T-helper 1 cell (primary cell): ENCODE measurements around the gene SH3D19.
"Not testable (repeated sequence)": the region's sequence is repeated elsewhere in the genome, so short reads cannot be mapped to it uniquely, and the experiment has no call there.

Experiments used
- DNase-seq, 5 donors: peaks; one replicate each; pipeline ENCODE4 v3.0.0-alpha.2; 2012 to 2020

The SH3D19 gene

DNA sequence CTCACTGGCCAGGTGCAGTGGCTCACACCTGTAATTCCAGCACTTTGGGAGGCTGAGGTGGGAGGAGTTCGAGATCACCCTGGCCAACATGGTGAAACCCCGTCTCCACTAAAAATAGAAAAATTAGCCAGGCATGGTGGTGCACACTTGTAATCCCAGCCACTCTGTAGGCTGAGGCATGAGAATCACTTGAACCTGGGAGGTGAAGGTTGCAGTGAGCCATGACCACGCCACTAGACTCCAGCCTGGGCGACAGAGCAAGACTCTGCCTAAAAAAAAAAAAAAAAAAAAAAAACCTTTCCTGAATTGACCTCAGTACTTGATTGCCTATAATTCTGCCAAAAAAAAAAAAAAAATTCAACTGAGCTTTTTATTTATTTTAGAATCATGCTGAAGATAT, 3.2 kb downstream of the SH3D19 start:
- not testable (repeated sequence) for DNase-seq

DNA sequence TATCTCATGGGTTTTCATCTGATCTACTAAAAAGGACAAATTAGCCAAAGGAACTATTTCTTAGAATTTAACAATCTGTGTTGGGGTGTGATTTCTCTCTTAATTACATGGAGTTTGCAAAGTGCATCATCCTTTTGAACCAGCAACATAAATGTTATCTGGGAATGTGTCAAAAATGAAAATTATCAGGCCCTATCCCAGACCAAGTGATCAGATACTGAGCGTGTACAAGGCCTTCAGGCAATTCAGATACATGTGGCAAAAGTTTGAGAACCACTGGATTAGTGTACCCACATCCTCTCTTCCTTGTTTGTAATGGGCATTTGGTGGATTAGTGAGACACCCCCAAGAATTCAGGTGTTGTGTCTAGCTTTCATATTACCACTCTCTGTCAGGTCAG, 3.8 kb downstream of the SH3D19 start:
- no peak for DNase-seq

DNA sequence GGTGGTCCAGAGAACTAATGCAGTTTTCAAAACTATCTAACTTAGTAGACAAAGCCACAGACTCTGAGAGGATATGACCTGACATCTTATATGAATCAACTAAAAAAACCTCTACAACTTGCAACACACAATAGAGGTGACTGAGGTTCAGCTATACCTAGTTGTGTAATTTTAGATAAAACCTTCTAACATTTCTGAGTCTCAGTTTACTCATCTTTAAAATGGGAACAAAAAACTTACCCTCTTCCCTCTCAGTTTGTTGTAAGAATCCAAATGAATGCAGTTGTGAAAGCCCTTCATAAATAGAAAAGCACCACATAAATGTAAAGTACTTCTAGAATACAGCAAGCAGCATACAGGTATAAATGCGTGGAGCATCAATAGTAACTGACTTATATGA, 5.9 kb downstream of the SH3D19 start:
- no peak for DNase-seq

DNA sequence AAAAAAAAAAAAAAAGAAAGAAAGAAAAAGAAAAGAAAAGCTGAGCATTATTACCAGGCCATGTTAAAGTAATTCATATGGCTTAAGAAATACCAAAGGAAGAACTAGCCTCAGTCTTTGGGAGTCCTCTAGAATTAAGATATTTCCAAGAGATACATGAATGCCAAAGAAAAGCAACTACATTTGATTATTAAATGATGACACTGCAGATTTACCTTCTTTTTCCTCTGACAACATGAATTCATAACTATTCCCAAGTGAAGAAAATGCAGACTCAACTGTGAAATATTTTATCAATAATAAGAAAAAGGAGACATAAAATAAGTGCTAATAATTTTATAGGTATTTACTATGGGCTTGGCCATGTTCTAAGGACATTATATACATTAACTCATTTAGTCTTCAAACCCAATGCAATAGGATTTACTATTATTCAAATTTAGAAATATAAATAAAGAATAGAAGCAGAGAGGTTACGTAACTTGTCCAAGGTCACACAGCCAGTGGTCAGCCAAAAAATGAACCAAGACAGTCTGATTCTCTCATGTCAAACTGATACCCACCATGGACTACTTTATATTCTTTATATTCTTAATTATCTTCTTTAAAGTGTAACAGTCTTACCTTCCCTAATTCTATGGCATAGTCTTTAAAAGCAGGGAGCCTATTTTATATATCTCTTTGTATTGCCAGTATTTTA, 6.9 kb downstream of the SH3D19 start:
- DNase-seq: no peak

DNA sequence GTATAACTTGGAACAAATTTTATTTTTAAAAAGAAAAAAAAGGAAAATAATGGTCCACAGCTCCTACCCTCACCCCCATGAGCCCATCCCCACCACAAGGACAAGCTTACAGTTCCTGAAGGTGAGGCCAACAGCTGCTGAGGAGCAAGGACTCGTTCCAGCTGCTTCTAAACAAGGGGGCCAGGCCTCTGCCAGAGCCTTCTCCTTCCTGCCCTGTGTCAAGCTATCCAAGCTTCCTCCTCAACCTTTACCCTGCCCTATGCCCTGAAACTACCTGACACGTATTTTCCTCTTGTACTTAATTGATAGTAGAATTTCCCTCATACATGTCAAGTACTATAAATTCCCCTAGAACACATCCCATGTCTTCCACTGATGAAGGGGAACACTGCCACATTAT, 8.8 kb downstream of the SH3D19 start:
- DNase-seq: no peak

DNA sequence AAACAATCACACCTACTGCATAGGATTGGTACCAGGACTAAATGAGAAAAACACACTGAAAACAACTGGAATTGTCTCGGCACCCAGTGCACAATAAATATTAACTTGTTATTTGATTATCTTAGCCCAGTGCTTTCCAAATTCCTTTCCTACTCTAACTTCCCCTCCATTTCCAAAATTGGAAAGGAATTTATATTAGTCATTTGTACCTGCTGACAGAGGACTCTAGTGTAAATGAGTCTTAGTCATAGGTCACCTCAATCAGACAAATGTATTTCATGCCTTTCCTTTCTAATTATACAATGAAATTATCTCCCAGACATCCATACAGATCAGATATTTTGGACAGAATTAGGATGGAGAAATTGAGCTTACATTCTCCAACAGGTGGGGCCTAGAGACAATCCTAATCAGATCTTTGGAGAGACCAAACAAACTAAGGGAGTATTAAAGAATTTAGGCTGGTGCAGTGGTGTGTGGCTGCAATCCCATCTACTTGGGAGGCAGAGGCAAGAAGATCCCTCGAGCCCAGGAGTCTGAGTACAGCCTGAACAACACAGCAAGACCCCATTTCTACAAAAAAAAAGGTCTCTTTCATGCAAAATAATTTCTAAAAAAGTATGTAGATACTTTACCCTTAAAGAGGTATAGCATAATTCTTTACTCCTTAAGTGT, 10.1 kb downstream of the SH3D19 start:
- no peak for DNase-seq

DNA sequence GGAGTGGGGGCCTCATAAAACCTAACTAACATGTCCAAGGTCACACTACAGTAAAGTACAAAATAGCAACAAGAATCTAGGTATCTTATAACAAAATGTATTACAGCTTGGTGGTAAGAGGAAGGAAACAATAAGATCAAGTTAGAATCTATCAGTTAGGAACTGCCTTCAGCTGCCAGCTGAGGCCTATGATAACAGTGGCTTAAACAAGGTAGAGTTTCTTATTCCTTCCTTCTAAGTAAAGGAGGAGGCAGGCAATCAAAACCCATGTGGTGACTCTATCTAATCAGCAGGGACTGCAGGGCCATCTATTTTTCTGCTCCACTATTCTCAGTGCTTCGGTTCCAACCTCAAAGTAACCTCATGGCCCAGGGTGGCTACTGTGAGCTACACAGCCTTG, 10.9 kb downstream of the SH3D19 start:
- DNase-seq: no peak

DNA sequence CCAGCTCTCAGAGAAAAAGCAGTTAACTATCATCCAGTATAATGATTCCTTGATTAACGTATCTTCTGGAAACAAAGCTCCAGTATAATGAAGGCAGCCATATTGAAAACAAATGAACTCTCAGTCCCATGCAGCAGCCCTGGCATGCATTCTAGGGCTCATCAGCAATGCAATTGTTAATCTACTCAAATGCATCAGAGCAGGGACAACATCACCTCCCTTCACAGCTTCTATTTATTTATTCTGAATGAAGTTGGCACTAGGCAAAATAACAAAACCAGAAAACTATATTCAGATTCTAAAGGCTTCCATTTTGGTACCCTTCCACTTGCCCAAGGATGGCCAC, 11.4 kb downstream of the SH3D19 start:
- DNase-seq: no peak

DNA sequence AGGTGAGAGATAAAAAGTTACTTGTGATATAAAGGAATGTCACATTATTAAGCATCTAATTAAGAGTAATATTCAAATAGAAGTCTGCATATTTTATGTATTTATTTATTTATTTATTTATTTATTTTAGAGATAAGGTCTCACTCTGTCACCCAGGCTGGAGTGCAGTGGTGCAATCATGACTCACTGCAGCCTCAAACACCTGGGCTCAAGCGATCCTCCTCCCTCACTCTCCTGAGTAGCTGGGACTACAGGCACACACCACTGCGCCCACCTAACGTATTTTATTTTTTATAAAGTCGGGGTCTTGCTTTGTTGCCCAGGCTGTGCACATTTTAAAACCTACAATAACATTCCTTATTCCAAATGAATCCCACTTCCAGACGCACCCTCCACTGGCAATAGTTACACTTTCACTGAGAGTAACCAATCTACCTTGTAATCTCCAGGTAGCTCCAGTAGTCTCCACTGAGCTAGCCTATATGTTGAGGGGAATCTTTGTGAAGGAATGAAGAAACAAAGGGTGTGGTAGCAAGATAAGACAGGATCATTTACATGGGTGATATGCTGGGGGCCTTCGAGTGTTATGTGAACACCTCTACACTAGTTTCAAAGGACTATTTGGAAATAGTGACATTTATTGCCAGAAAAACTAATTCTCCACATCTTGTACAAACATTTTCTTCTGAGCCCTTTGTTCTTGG, 11.9 kb downstream of the SH3D19 start:
- DNase-seq: no peak

DNA sequence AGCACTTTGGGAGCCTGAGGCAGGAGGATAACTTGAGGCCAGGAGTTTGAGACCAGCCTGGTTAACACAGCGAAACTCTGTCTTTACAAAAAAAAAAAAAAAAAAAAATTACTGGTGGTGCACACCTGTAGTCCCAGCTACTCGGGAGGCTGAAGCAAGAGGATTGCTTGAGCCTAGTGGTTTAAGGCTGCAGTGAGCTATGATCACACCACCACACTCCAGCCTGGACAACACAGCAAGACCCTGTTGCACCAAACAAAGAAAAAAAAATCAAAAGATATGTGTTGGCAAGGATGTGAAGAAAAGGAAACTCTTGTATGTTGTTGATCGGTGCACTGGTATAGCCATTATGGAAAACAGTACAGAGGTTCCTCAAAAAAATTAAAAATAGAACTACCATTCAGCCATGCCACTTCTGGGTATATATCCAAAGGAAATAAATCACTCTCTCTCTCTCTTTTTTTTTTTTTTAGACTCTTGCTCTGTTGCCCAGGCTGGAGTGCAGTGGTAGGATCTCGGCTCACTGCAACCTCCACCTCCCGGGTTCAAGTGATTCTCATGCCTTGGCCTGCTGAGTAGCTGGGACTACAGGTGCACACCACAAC, 15.2 kb downstream of the SH3D19 start:
- no peak for DNase-seq

DNA sequence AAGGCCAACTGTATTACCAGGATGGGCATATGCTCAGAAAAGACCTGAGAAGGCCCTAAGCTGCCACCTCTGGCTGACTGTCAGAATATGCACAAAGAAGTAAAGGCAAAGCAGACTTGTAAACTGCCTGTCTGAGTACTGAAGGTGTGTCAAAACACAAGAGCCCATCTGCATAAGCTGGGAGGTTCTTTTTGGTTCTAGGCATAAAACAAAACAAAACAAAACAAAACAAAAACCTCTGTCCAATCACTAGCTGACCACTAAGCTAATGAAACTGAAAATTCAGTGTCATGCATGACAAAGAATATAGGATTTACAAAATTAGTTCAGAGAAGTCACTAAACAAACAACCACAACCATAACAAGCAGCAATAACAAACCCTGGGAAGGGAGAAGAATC, 20.6 kb downstream of the SH3D19 start:
- DNase-seq: no peak

DNA sequence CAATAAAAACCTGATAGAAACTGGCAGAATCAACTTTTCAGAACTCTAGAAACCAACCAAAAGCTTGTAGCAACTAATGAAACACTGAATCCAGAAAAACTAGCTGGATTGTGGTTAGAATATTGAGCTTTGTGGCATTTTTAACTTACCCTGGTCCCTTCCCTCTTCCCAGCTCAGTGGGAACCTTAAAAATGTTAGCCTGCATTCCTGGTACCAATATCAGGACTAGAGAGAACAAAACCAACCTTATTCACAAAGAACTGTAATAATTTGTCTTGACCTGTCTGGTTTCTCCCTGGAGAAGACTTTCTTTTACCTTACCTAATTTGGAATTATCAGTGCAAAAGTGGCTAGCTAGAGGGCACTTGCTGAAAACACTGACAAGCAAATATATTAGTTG, 21.2 kb downstream of the SH3D19 start:
- no peak for DNase-seq

DNA sequence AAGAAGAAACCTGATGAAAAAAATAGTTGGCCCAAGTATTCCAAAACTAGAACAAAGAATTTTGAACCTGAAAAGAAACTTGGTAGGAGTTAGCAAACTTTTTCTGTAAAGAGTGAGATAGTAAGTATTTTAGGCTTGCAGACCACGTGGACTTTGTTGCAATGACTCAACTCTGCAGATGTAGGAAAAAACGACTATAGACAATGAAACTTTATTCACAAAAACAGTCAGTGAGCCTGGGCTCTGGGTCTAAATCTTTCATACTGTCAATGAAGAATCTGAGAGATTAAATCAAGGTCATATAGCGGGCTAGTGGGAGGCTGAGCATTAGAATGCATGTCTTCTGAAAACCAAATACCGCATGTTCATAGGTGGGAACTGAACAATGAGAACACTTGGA, 23.0 kb downstream of the SH3D19 start:
- no peak for DNase-seq

DNA sequence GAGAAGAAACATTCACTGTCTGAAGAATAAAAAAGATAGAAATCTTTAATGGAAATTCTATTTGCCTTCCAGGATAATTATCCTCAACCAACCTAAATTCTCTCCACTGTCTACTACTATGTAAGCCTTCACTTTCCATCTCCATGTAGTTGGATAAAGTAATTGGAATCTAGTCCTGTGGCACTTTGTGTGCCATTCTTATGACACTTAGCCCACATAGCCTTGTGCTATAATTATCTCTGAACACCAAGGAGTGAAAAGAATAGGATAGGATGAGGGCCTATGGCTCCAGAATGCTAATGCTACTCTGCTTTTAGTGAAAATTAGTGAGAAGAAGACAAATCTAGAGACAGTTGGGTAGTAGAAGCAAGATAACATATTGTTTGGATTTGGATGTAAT, 28.2 kb downstream of the SH3D19 start:
- no peak for DNase-seq

DNA sequence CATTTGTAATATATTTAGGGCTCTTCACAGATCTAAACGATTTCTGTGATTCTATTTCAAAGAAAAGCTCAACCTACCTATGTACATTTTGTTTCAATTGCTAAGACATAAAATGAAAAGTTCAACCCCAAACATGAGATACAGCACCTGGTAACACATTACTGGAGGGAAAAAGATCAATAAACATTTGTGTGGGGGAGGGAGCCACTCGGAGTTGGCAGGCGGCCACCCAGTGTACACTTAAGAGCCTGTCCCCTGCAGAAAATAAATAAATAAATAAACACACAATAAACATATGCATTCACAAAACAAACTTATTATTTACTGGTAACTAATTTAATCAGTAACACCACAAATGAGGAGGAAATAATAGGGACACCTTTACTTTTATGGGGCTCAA, 29.2 kb downstream of the SH3D19 start:
- no peak for DNase-seq

DNA sequence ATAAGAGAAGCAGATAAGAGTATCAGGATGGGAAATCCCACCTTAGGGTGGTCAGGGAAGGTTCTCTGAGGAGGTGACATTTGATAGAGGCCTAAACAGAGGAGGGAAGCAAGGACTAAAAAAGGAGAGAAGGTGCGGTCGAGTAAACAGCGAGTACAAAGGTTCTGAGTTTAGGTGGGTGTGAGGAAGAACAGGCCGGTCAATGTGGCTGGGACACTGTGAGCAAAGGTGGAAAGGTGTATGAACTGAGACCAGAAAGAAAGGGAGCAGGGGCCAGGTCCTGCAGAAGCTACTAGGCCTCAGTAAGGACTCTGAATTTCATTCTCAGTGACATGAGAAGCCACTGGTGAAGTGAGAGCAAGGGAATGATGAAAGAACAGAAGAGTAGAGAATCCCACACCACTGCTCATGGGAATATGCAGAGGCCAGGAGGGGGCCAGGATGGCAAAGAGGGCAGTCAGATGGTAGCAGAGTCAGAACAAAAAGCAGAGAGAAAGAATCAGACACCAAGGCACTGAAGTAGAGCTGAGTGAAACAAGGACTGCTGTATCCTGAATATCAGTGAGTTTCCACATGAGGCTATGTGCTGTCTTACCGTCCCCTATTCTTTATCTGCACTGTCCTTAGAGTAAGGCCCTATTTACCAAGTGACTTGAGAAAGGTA, 30.4 kb downstream of the SH3D19 start:
- no peak for DNase-seq

DNA sequence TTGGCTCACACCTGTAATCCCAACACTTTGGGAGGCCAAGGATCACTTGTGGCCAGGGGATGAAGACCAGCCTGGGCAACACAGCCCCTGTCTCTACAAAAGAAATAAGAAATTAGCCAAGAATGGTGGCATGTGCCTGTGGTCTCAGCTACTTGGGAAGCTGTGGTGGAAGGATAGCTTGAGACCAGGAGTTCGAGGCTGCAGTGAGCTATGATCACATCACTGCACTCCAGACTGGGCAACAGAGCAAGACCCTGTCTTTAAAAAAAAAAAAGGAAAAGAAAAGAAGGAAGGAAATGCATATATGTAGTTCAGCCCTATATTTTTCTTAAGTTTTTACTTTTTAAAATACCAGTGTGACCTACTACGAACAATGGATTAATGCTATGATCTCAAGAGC, 33.4 kb downstream of the SH3D19 start:
- DNase-seq: no peak

DNA sequence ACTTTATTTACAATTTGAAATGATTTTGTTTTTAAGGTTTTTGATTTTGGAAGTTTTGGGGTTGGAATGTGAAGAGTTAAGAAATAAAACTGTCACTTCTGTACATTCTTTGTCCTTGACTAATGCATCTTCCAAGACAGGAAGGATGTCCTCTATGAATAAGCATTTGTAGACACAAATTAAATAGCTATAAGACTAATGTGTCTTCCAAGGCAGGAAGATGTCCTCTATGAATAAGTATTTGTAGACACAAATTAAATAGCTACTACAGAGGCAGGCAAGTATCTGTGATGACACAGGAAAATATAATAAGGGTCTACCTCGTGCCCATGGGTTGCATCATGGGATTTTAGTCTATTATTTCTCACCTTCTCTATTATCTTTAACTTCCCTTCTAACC, 33.9 kb downstream of the SH3D19 start:
- no peak for DNase-seq

DNA sequence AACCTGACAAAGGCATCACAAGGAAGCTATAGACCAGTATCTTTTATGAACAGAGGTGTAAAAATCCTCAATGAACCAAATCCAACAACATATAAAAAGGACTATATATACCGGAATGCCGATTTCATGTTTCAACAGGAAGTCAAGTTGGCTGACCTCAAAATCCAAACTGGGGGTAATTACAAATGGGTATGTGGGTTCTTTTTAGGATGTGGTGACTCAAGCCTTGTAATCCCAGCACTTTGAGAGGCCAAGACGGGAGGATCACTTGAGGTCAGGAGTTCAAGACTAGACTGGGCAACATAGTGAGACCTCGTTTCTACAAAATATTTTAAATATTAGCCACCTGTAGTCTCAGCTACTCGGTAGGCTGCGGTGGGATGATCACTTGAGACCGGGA, 38.0 kb downstream of the SH3D19 start:
- DNase-seq: no peak

DNA sequence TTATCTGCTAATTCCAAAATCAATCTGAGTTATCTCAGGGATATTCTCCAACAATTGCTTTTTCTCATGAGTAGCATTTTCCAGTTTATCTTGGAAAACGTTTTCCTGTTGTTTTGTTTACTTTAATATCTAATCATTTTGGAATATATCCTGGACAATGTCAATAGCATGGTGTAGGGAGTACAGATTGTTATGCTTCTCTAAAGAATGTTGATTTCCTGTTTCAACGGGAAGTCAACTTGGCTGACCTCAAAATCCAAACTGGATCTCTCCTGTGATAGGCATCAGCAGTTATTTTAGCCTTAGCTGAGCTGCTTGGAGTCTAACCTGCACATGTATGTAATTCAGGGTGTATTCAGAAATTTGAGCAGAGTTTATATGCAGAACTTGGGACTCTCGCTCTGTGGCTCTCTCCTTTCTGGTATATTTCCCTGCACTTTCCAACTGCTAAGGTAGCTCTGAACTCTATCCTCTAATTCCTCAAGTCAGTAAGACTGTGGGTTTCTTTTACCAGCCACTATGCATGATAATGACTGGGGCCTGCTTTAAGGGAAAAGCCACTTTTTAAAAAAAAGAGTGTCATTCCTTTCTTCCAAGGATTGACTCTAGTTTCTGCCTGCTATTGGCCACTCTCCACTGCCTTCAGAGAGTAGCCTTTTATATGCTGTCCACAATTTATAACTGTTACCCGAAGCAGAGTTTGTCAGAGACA, 40.7 kb downstream of the SH3D19 start:
- no peak for DNase-seq

DNA sequence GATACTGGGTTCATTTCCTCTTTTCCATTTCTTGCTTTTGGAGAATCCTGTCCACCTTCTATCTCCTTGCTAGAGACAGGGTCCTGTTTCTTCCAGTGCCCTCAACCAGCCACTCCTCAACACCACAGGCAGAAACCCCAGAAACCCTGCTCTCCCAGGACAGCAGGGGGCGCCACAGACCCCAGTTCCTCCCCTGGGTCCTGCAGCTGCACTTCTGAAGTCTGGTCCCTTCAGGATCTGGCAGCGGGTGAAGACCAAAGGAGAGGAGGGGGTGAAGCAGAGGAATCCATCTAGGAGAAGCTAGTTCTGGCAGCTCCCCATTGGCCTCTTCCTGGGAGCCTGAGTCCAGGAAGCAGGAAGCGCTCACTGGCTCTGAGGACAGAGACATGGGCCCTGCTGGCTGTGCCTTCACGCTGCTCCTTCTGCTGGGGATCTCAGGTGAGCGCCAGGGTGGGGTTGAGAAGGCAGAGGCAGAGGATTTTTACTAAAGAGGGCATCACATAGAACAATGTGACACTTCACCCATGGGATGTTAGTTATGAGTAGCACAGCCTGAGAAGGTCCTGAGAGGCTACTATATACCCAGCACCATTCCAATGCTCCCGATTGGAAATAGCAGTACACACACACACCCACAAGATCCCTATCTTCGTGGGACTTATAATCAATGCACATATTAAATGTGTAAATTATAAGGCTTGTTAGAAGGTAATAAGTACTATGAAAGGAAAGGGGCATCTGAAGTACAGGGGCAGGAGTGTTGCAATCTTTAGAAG, 48.4 kb downstream of the SH3D19 start, which contains the start of gene PRSS48:
TSS of gene PRSS48 (plus strand) at position 375 of the 776 bp plus-strand sequence. CDS start at position 387, 12 bp downstream.
- peak in 3 of 5 donors; percentile 6 to 20 (median 6) for DNase-seq

DNA sequence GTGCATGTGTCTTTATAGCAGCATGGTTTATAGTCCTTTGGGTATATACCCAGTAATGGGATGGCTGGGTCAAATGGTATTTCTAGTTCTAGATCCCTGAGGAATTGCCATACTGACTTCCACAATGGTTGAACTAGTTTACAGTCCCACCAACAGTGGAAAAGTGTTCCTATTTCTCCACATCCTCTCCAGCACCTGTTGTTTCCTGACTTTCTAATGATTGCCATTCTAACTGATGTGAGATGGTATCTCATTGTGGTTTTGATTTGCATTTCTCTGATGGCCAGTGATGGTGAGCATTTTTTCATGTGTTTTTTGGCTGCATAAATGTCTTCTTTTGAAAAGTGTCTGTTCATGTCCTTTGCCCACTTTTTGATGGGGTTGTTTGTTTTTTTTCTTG, 56.5 kb downstream of the SH3D19 start:
- DNase-seq: not testable (repeated sequence)
